ENCODE measurements around the gene MST1.
A peak's percentile ranks its signal among the peaks of the same experiment; 100 is the strongest.

DNA sequence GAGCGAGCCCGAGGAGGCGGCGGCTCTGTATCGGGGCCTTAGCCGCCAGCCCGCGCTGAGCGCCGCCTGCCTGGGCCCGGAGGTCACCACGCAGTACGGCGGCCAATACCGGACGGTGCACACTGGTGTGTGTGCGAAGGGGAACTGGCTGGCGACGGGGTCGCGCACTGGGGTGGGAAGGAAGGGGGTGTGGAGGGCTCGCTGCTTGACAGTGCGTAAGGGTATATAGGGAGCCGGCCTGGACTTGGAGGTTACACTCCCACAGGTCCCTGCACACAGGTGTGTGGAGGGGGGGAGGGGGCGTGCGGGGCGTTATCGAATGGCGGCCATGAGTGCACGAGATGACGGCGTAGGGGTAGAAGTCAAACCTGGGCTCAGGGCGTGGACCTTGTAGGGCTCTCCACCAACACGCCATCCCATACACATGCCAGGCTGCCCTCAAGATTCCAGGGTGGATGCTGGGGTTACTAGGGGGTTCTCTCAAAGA is 14.7 kb downstream of the MST1 start:
- TF ChIP-seq, protein P1, sequence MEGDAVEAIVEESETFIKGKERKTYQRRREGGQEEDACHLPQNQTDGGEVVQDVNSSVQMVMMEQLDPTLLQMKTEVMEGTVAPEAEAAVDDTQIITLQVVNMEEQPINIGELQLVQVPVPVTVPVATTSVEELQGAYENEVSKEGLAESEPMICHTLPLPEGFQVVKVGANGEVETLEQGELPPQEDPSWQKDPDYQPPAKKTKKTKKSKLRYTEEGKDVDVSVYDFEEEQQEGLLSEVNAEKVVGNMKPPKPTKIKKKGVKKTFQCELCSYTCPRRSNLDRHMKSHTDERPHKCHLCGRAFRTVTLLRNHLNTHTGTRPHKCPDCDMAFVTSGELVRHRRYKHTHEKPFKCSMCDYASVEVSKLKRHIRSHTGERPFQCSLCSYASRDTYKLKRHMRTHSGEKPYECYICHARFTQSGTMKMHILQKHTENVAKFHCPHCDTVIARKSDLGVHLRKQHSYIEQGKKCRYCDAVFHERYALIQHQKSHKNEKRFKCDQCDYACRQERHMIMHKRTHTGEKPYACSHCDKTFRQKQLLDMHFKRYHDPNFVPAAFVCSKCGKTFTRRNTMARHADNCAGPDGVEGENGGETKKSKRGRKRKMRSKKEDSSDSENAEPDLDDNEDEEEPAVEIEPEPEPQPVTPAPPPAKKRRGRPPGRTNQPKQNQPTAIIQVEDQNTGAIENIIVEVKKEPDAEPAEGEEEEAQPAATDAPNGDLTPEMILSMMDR (IDR thresholded peaks at IDR 0.05), result peak in 1 of 6 experiments; percentile 4
- no peak for TF ChIP-seq POLR2A (IDR thresholded peaks at IDR 0.05)

All from thyroid gland (tissue), 4 donors.